HG03095 (cell line): ENCODE results near the gene LRCOL1.

ENCODE experiments used
- ATAC-seq: cut with Tn5 transposase; IDR thresholded peaks from one replicate; pipeline ENCODE4 v1.9.1; 2021; ENCODE audit warnings: moderate library complexity; ENCODE audit not compliant: unreplicated experiment

The LRCOL1 gene

GRCh38 chr12:132585177-132585576 lies 25.2 kb downstream of the LRCOL1 start:
- ATAC-seq: no peak

GRCh38 chr12:132584429-132584828 lies 26.0 kb downstream of the LRCOL1 start:
- no peak for ATAC-seq

- ATAC-seq: no peak
These were observed 26.6 kb downstream of the LRCOL1 start for GRCh38 chr12:132583736-132584135.

DNA sequence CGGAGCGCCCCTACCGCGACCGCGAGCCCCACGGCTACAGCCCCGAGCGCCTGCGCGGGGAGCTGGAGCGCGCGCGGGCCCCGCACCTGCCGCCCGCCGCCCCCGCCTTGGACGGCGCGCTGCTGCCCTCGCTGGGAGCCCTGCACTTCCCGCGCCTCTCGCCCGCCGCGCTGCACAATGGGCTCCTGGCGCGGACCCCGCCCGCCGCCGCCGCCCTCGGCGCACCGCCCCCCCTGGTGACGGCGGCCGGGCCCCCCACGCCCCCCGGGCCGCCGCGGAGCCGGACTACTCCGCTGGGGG lies 27.0 kb downstream of the LRCOL1 start:
- ATAC-seq: no peak

GRCh38 chr12:132582582-132583410 lies 27.6 kb downstream of the LRCOL1 start:
- ATAC-seq: no peak

- ATAC-seq: no peak
These were observed 28.3 kb downstream of the LRCOL1 start for GRCh38 chr12:132582058-132582420.

DNA sequence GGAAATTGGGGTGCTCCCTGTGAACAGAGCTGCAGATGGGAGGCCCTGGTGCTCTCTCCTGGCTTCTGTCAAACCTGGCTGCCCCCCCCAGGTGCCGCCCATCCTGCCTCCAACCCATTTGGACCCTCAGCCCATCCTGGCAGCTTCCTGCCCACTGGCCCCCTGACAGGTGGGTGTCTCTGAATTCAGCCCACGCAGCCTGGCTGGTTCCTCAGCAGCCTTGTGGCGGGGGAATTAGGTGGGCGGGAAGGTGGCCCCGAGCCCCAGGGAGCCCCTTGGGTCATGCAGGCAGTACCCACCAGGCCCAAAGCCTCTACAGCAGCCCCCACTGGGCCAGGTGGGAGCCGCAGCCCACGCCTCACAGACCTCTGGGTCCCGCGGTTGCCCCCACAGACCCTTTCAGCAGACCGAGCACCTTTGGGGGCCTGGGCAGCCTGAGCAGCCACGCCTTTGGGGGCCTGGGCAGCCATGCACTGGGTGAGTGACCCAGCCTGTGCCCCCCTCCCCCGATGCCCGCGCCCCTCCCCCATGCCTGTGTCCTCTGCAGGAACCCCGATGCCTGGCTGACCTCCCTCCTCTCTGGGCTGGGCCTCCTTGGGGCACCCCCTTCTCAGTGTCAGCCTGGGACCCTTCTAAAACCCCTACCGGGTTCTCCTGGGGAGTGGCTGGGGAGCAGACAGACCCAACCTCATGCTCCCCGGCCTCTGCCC lies 28.9 kb downstream of the LRCOL1 start:
- no peak for ATAC-seq

- ATAC-seq: no peak
These were observed 29.6 kb downstream of the LRCOL1 start for GRCh38 chr12:132580701-132581292.

DNA sequence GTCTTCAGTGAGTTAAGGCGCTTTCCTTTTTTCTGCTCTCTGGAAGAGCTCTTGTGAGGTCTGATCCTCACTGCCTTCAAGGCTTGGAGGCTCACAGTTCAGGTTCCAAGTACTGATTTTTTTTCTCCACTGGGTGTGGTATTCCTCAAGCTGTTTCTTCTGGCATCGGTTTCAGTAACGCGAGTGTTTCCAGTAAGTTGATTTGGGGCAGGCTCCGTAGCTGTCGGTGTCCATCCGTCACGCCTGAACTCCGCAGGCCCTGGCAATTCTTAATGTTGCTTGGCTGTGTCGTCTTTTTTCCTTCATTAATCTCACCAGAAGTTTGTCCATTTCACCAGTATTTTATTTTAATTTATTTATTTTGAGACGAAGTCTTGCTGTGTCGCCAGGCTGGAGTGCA lies 30.6 kb downstream of the LRCOL1 start:
- no peak for ATAC-seq

GRCh38 chr12:132578826-132579225 lies 31.6 kb downstream of the LRCOL1 start:
- no peak for ATAC-seq

GRCh38 chr12:132578118-132578517 lies 32.3 kb downstream of the LRCOL1 start:
- ATAC-seq: no peak

- no peak for ATAC-seq
These were observed 33.0 kb downstream of the LRCOL1 start for GRCh38 chr12:132577191-132577920.

- ATAC-seq: no peak
These were observed 33.7 kb downstream of the LRCOL1 start for GRCh38 chr12:132576701-132577100.

- ATAC-seq: no peak
These were observed 34.7 kb downstream of the LRCOL1 start for GRCh38 chr12:132575661-132576060.

DNA sequence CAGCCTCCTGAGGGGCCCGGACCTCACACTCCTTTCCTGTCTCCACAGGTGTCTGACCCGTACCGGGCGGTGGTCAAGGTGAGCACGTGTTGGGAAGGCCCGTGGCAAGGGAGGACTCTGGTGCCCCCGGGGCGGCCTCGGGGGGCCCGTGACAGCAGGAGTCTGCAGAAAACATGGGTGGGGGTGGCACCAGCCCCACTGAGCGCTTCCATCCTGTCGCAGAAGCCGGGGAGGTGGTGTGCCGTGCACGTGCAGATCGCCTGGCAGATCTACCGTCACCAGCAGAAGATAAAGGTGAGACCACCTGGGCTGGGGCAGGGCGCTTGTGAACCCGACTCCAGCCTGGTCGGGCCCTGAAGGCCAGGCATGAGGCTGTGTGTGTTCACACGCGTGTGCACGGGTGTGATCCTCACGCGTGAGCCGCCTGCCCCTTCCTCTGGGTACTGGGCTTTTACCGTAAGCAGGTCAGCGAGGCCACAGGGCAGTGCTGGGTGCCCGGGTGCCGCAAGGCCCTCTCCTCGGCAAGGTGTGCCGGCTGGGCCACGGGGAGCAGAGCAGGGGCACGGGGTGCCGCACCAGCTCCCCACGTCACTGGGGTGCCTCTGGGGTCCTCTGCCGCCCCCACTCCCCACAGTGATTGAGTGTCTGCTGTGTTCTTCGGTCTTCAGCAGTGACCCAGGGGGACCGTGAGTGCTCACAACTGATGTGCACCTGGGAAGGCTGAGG lies 35.9 kb downstream of the LRCOL1 start:
- ATAC-seq: no peak

DNA sequence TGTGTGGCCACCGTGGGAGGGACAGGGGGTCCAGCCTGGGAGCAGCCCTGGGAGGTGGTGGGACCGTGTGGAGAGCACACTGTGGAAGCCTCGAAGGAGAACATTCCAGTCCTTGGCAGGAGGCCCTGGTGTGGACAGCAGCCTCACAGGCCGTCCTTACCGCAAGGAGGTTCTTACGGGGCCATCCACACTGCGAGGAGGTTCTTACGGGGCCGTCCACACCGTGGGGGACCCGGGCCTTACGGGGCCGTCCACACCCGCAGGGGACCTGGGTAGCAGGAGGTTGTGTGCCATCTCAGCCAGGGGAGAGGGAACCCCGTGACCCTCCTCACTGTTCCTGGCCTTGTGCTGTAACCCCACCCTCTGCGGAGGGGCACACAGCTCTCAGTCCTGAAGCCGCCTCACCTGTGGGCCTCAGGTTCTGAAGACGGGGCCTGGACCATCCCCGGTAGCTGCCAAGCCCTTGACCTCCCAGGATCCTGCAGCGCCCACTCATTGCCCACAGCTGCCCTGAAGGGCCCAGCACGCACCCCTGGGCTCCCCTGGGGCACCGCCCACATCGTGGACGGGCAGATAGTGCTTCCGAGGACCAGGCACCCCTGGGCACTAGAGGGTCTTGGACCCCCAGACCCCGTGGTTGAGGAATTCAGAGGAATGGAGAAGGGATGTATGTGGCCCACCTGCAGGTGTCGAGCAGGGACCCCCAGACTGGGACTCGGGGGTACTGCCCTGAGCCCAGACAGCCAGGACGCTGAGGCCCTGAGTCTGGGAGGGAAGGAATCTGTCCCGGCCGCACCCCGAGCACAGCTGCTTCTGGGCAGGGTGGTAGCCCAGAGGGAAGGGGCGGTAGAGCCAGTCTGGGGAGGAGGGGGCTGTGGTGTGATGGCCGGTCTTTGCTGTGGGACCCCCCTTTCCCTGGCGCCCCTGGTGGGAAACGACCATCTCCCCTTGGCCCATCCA lies 37.3 kb downstream of the LRCOL1 start:
- ATAC-seq: no peak

DNA sequence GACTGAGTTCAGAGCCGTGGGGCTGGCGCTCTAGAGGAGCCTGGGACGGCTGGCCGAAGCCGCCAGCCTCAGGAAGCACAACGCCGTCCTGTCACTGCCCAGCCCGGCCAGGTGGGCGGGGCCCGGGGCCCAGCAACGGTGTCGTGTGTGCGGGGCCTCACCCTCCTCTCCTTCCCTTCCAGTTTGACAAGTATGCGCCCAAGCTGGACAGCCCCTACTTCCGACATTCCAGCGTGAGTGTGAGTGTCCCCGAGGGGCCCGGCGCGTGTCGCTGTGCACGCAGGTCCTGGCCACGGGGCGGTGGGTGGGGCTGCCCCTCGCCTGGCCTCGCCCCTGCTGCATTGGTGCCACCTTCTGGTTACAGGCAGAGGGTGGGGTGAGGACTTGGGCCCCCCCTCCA lies 38.3 kb downstream of the LRCOL1 start:
- no peak for ATAC-seq

DNA sequence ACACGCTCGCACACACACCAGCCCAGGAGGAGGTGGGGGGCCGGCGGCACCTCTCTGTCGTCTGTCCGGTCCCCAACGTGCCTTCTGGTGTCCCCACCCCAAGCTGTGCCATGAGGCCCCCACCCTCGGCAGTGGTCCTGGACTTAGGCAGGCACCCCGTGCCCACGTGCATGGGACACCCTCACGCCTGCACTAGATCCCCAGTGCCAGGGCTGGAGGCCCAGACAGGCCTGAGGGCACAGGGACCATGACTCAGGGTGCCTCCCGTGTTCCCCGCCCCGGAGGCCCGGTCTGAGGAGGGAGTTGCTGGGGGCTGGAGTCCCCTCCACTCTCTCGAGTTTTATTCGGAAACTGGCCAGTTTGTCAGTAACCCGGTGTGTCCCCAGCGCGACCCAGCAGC lies 38.8 kb downstream of the LRCOL1 start:
- ATAC-seq: no peak

GRCh38 chr12:132571051-132571450 lies 39.3 kb downstream of the LRCOL1 start:
- no peak for ATAC-seq

- ATAC-seq: no peak
These were observed 39.7 kb downstream of the LRCOL1 start for GRCh38 chr12:132570635-132571034.
